WTC11 (cell line): Measurements from ENCODE around the gene SIGLEC10. TPM values are rescaled to one million over a fixed set of nuclear protein-coding genes. Genes with fewer than 3 reads are reported as not detected.
A peak's percentile ranks its signal among the peaks of the same experiment; 100 is the strongest.

Source experiments
- ATAC-seq: fragments of 200-7000 bp; cut with Tn5 transposase; 2 replicates; pipeline ENCODE4 v1.10.0; 2021; ENCODE audit warnings: mild to moderate bottlenecking, moderate library complexity
- CTCF ChIA-PET: fragments of 300-600 bp; sonication (Branson Sonifier 250); formaldehyde crosslinking; loops from one replicate; lab custom pipeline; 2021; ENCODE audit warnings: antibody characterized with exemption; lab: Charles Lee
- POLR2A ChIA-PET: fragments of 350-600 bp; sonication (Branson Sonifier 250); formaldehyde crosslinking; loops from one replicate; lab custom pipeline; 2021; ENCODE audit warnings: antibody characterized with exemption; lab: Charles Lee
- DNase-seq: peaks from one replicate; pipeline ENCODE4 v3.0.0; 2021; ENCODE audit warnings: low spot score
- H3K27ac Mint-ChIP-seq: 2 replicates; pipeline ENCODE4 v1.8.0; 2021; ENCODE audit warnings: mixed read lengths
- H3K27me3 Mint-ChIP-seq: 2 replicates; pipeline ENCODE4 v1.8.0; 2021; ENCODE audit warnings: low read depth, mild to moderate bottlenecking, moderate library complexity, mixed read lengths
- H3K36me3 Mint-ChIP-seq: 2 replicates; pipeline ENCODE4 v1.8.0; 2021; ENCODE audit warnings: mixed read lengths
- H3K4me1 Mint-ChIP-seq: 2 replicates; pipeline ENCODE4 v1.8.0; 2022; ENCODE audit warnings: mixed read lengths
- H3K4me3 Mint-ChIP-seq: 2 replicates; pipeline ENCODE4 v1.8.0; 2021; ENCODE audit warnings: mild to moderate bottlenecking, moderate library complexity, mixed read lengths
- H3K9me3 Mint-ChIP-seq: 2 replicates; pipeline ENCODE4 v1.8.0; 2021; ENCODE audit warnings: mixed read lengths
- CREM ChIP-seq: sonication (generic); formaldehyde crosslinking; IDR thresholded peaks from 2 replicates; pipeline ENCODE4 v1.8.1; 2022; ENCODE audit warnings: mild to moderate bottlenecking, missing genetic modification reagents, moderate library complexity
- ELF4 ChIP-seq: sonication (generic); formaldehyde crosslinking; IDR thresholded peaks from 2 replicates; pipeline ENCODE4 v1.8.1; 2022; ENCODE audit warnings: low read depth, mild to moderate bottlenecking, moderate library complexity, missing genetic modification reagents
- EMX1 ChIP-seq: fragments of 250-450 bp; sonication (Bioruptor Pico); IDR thresholded peaks from 2 replicates; pipeline ENCODE4 v1.8.0; 2021; ENCODE audit warnings: mild to moderate bottlenecking
- FOXJ3 ChIP-seq: sonication (generic); formaldehyde crosslinking; IDR thresholded peaks from 2 replicates; pipeline ENCODE4 v1.9.0; 2021; ENCODE audit warnings: missing genetic modification reagents, mild to moderate bottlenecking, borderline replicate concordance
- GRHL2 ChIP-seq: fragments of 250-450 bp; sonication (Bioruptor Pico); IDR thresholded peaks from 2 replicates; pipeline ENCODE4 v1.8.0; 2022; ENCODE audit warnings: mild to moderate bottlenecking, moderate library complexity; ENCODE audit not compliant: insufficient replicate concordance, severe bottlenecking
- IRF2 ChIP-seq: sonication (generic); formaldehyde crosslinking; IDR thresholded peaks from 2 replicates; pipeline ENCODE4 v1.8.0; 2022; ENCODE audit warnings: low read depth, missing genetic modification reagents, borderline replicate concordance
- JUN ChIP-seq: sonication (generic); formaldehyde crosslinking; IDR thresholded peaks from 2 replicates; pipeline ENCODE4 v1.8.0; 2023; ENCODE audit warnings: mild to moderate bottlenecking, missing genetic modification reagents
- NFYB ChIP-seq: sonication (generic); formaldehyde crosslinking; conservative IDR thresholded peaks from 2 replicates; pipeline ENCODE4 v1.8.0; 2022; ENCODE audit warnings: low read depth, missing genetic modification reagents
- RELA ChIP-seq: sonication (generic); formaldehyde crosslinking; IDR thresholded peaks from 2 replicates; pipeline ENCODE4 v1.8.1; 2022; ENCODE audit warnings: missing genetic modification reagents, mild to moderate bottlenecking, borderline replicate concordance
- SOX15 ChIP-seq: fragments of 250-450 bp; sonication (Bioruptor Pico); IDR thresholded peaks from 2 replicates; pipeline ENCODE4 v1.9.0; 2021; ENCODE audit warnings: mild to moderate bottlenecking
- SP1 ChIP-seq: sonication (generic); formaldehyde crosslinking; conservative IDR thresholded peaks from 2 replicates; pipeline ENCODE4 v1.8.1; 2022; ENCODE audit warnings: missing genetic modification reagents
- TEAD1 ChIP-seq: sonication (generic); formaldehyde crosslinking; IDR thresholded peaks from 2 replicates; pipeline ENCODE4 v1.8.0; 2022; ENCODE audit warnings: mild to moderate bottlenecking, missing genetic modification reagents
- ZNF219 ChIP-seq: sonication (generic); formaldehyde crosslinking; IDR thresholded peaks from 2 replicates; pipeline ENCODE4 v1.8.0; 2023; ENCODE audit warnings: missing genetic modification reagents, mild to moderate bottlenecking, borderline replicate concordance
- ZNF396 ChIP-seq: fragments of 250-450 bp; sonication (Bioruptor Pico); IDR thresholded peaks from 2 replicates; pipeline ENCODE4 v1.8.0; 2021; ENCODE audit warnings: mild to moderate bottlenecking, moderate library complexity, borderline replicate concordance
- ZNF416 ChIP-seq: fragments of 250-450 bp; sonication (Bioruptor Pico); IDR thresholded peaks from 2 replicates; pipeline ENCODE4 v1.9.0; 2021; ENCODE audit warnings: mild to moderate bottlenecking, inconsistent platforms
- ZNF423 ChIP-seq: fragments of 250-450 bp; sonication (Bioruptor Pico); IDR thresholded peaks from 2 replicates; pipeline ENCODE4 v2.1.2; 2022; ENCODE audit warnings: mild to moderate bottlenecking, moderate library complexity
- total RNA-seq: library from RNA; stranded (reverse); gene quantifications from 3 replicates; pipeline ENCODE4 v1.2.3, GENCODE V29; 2021
- TF ChIP-seq, protein P1 (sequence below): sonication (generic); formaldehyde crosslinking; IDR thresholded peaks from 2 replicates; pipeline ENCODE4 v1.8.0; 2022; ENCODE audit warnings: missing genetic modification reagents
- TF ChIP-seq, protein P2 (sequence below): sonication (generic); formaldehyde crosslinking; IDR thresholded peaks from 2 replicates; pipeline ENCODE4 v1.8.0; 2022; ENCODE audit warnings: mild to moderate bottlenecking, missing genetic modification reagents
- TF ChIP-seq, protein P3 (sequence below): sonication (generic); formaldehyde crosslinking; conservative IDR thresholded peaks from 2 replicates; pipeline ENCODE4 v1.8.1; 2022; ENCODE audit warnings: mild to moderate bottlenecking, missing genetic modification reagents
- TF ChIP-seq, protein P4 (sequence below): sonication (generic); formaldehyde crosslinking; IDR thresholded peaks from 2 replicates; pipeline ENCODE4 v1.8.1; 2023; ENCODE audit warnings: mild to moderate bottlenecking, missing genetic modification reagents
- TF ChIP-seq, protein P5 (sequence below): sonication (generic); formaldehyde crosslinking; IDR thresholded peaks from 2 replicates; pipeline ENCODE4 v1.8.0; 2023; ENCODE audit warnings: missing genetic modification reagents, mild to moderate bottlenecking, borderline replicate concordance

SIGLEC10 gene
- total RNA-seq, 1 experiment from 2014 or later, result not detected

DNA sequence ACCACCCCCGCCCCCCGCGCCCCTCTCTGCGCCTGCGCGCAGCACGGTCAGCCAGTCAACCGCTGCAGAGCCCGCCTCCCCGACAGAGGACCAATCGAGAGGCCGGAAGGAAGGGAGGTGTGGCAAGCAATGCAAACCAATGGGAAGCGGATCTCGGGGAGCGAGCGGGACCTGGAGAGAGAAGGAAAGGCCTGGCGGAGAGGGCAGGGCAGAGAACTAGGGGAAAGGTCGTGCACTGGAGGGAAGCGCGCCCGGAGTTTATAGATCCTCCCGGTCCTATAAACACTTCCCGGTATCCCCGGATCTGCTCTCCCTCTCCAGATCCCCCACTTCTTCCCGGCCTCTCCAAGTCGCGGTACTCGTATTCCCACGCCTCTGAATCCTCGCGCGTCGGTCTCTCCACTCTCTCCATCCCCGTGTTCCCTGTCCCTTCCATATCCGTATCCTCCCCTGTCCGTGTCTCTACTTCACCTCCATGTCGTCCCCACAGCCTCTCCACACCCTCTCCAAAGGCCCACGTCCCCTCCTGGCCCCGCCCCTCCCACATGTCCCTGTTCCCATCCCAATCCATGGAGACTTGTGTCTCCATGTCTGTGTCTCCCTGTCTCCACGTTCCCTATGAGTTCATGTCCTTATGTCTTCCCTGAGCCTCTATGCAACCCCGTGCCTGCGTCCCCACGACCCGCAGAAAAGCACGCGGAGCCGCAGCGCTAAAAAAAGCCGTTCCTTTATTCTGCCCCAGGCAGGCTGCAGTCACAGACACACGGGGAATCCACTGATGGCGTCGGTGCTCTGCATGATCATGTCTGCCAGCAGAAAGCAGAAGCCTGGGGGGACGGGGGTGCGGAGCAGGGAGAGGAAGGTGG lies 50.8 kb downstream of the SIGLEC10 start:
- TF ChIP-seq, protein P1, sequence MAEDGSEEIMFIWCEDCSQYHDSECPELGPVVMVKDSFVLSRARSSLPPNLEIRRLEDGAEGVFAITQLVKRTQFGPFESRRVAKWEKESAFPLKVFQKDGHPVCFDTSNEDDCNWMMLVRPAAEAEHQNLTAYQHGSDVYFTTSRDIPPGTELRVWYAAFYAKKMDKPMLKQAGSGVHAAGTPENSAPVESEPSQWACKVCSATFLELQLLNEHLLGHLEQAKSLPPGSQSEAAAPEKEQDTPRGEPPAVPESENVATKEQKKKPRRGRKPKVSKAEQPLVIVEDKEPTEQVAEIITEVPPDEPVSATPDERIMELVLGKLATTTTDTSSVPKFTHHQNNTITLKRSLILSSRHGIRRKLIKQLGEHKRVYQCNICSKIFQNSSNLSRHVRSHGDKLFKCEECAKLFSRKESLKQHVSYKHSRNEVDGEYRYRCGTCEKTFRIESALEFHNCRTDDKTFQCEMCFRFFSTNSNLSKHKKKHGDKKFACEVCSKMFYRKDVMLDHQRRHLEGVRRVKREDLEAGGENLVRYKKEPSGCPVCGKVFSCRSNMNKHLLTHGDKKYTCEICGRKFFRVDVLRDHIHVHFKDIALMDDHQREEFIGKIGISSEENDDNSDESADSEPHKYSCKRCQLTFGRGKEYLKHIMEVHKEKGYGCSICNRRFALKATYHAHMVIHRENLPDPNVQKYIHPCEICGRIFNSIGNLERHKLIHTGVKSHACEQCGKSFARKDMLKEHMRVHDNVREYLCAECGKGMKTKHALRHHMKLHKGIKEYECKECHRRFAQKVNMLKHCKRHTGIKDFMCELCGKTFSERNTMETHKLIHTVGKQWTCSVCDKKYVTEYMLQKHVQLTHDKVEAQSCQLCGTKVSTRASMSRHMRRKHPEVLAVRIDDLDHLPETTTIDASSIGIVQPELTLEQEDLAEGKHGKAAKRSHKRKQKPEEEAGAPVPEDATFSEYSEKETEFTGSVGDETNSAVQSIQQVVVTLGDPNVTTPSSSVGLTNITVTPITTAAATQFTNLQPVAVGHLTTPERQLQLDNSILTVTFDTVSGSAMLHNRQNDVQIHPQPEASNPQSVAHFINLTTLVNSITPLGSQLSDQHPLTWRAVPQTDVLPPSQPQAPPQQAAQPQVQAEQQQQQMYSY (CRISPR knock-in tag), result peak; percentile 38; the same call in 1 of the 2 replicates
- TF ChIP-seq TEAD1 (CRISPR knock-in tag) (no peak), NFYB (CRISPR knock-in tag) (0 out of 2 replicates have a peak, but pooled peaks have one; percentile 19)
- TF ChIP-seq, protein P2, sequence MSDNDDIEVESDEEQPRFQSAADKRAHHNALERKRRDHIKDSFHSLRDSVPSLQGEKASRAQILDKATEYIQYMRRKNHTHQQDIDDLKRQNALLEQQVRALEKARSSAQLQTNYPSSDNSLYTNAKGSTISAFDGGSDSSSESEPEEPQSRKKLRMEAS (CRISPR knock-in tag), result peak; percentile 8; the same call in 1 of the 2 replicates
- Mint-ChIP-seq H3K27ac (peak overlapping the region; percentile 97), H3K4me1 (peaks cover 33% of the 10 kb centered on the region), H3K9me3 (no peaks in the 10 kb centered on the region), H3K27me3 (peaks cover 10% of the 10 kb centered on the region), H3K36me3 (no peaks in the 10 kb centered on the region), H3K4me3 (peak overlapping the region; percentile 99)
- CTCF ChIA-PET, result interaction anchor here (0.7 to 3.7 kb wide), 11 partner anchors 27 to 295 kb away, joined by 3 to 25 read pairs (median 4); partner anchors contain the start of gene SIGLEC10
- POLR2A ChIA-PET, result interaction anchor here (0.7 to 1.7 kb wide), 9 partner anchors 24 to 322 kb away, joined by 3 to 13 read pairs (median 5); partner anchors contain the start of genes C19orf84 and VSIG10L
- DNase-seq (peak; percentile 98), ATAC-seq (peak; percentile 77)

DNA sequence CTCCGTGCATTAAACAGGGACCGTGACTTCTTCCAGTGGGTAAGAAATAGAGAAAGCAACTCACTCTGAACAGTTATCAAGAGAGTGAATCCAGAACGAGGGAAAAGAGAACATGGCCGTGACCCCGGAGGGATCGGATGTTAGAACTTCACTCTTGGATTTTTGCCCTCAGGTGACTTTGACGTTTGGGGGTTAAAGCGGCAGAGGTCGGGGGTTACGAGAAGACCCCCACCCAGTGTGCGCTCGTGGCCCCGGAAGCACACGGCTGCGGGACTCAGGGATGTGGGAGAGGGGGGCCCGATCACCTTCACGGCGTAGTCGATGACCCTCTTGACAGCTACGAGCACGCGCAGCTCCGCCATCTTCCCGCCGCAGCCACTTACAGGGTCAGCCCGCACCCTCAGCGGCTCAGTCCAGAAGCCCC lies 51.5 kb downstream of the SIGLEC10 start, which contains the start of gene ETFB:
Gene ETFB (minus strand): TSS at position 424 of the 424 bp plus-strand sequence. CDS start 62 bp downstream, at position 362.
- Mint-ChIP-seq H3K4me3 (peak within 1 kb of the TSS; percentile 99), H3K27me3 (peaks cover 4% of the 10 kb centered on the region), H3K4me1 (peaks cover 33% of the 10 kb centered on the region), H3K36me3 (no peaks in the 10 kb centered on the region), H3K27ac (peak within 1 kb of the TSS; percentile 97), H3K9me3 (no peaks in the 10 kb centered on the region)
- ATAC-seq, result no peak
- POLR2A ChIA-PET, result interaction anchor here (0.5 to 1.6 kb wide), 5 partner anchors 24 to 997 kb away, joined by 3 to 6 read pairs (median 4); partner anchors contain the start of genes C19orf84 and VSIG10L
- DNase-seq, result no peak
- CTCF ChIA-PET, result interaction anchor here (0.7 to 1.6 kb wide), 8 partner anchors 26 to 295 kb away, joined by 3 to 13 read pairs (median 4); no protein-coding TSS in a partner anchor
- TF ChIP-seq GRHL2 (no peak), ZNF423 (CRISPR knock-in tag) (no peak), JUN (CRISPR knock-in tag) (no peak), SP1 (CRISPR knock-in tag) (no peak), TEAD1 (CRISPR knock-in tag) (0 out of 2 replicates have a peak, but pooled peaks have one; percentile 9), ELF4 (CRISPR knock-in tag) (no peak), NFYB (CRISPR knock-in tag) (no peak), IRF2 (CRISPR knock-in tag) (no peak), ZNF416 (CRISPR knock-in tag) (no peak), FOXJ3 (no peak), CREM (CRISPR knock-in tag) (no peak), RELA (CRISPR knock-in tag) (no peak), EMX1 (CRISPR knock-in tag) (no peak), ZNF396 (no peak), SOX15 (CRISPR knock-in tag) (no peak), ZNF219 (CRISPR knock-in tag) (no peak)
- TF ChIP-seq, protein P3, sequence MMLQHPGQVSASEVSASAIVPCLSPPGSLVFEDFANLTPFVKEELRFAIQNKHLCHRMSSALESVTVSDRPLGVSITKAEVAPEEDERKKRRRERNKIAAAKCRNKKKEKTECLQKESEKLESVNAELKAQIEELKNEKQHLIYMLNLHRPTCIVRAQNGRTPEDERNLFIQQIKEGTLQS (CRISPR knock-in tag), result no peak
- TF ChIP-seq, protein P4, sequence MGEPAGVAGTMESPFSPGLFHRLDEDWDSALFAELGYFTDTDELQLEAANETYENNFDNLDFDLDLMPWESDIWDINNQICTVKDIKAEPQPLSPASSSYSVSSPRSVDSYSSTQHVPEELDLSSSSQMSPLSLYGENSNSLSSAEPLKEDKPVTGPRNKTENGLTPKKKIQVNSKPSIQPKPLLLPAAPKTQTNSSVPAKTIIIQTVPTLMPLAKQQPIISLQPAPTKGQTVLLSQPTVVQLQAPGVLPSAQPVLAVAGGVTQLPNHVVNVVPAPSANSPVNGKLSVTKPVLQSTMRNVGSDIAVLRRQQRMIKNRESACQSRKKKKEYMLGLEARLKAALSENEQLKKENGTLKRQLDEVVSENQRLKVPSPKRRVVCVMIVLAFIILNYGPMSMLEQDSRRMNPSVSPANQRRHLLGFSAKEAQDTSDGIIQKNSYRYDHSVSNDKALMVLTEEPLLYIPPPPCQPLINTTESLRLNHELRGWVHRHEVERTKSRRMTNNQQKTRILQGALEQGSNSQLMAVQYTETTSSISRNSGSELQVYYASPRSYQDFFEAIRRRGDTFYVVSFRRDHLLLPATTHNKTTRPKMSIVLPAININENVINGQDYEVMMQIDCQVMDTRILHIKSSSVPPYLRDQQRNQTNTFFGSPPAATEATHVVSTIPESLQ (CRISPR knock-in tag), result no peak
- TF ChIP-seq, protein P5, sequence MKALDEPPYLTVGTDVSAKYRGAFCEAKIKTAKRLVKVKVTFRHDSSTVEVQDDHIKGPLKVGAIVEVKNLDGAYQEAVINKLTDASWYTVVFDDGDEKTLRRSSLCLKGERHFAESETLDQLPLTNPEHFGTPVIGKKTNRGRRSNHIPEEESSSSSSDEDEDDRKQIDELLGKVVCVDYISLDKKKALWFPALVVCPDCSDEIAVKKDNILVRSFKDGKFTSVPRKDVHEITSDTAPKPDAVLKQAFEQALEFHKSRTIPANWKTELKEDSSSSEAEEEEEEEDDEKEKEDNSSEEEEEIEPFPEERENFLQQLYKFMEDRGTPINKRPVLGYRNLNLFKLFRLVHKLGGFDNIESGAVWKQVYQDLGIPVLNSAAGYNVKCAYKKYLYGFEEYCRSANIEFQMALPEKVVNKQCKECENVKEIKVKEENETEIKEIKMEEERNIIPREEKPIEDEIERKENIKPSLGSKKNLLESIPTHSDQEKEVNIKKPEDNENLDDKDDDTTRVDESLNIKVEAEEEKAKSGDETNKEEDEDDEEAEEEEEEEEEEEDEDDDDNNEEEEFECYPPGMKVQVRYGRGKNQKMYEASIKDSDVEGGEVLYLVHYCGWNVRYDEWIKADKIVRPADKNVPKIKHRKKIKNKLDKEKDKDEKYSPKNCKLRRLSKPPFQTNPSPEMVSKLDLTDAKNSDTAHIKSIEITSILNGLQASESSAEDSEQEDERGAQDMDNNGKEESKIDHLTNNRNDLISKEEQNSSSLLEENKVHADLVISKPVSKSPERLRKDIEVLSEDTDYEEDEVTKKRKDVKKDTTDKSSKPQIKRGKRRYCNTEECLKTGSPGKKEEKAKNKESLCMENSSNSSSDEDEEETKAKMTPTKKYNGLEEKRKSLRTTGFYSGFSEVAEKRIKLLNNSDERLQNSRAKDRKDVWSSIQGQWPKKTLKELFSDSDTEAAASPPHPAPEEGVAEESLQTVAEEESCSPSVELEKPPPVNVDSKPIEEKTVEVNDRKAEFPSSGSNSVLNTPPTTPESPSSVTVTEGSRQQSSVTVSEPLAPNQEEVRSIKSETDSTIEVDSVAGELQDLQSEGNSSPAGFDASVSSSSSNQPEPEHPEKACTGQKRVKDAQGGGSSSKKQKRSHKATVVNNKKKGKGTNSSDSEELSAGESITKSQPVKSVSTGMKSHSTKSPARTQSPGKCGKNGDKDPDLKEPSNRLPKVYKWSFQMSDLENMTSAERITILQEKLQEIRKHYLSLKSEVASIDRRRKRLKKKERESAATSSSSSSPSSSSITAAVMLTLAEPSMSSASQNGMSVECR (CRISPR knock-in tag), result no peak
- TF ChIP-seq, protein P2 (CRISPR knock-in tag), result peak; percentile 70
